Stimulated activated memory B cell treated with anti-CD40 and anti-IgM and Interleukin-4, amounts not matched to agents 10 μg/mL and 1 μg/mL and 100 μg/mL, for 72 hours (primary cell): ENCODE measurements around the gene AQP12B.
"Not testable (repeated sequence)": the region's sequence is repeated elsewhere in the genome, so short reads cannot be mapped to it uniquely, and the experiment has no call there.

Experiments used
- ATAC-seq: fragments of 150-1000 bp; cut with Tn5 transposase; 2 replicates; pipeline ENCODE4 v1.10.0; 2021
- H3K27ac Mint-ChIP-seq: one replicate; pipeline ENCODE4 v1.8.0; 2022; ENCODE audit warnings: mild to moderate bottlenecking, mixed read lengths
- H3K27me3 Mint-ChIP-seq: one replicate; pipeline ENCODE4 v1.8.0; 2022; ENCODE audit warnings: mixed read lengths
- H3K36me3 Mint-ChIP-seq: one replicate; pipeline ENCODE4 v1.8.0; 2022; ENCODE audit warnings: mixed read lengths
- H3K4me1 Mint-ChIP-seq: one replicate; pipeline ENCODE4 v1.8.0; 2022; ENCODE audit warnings: mixed read lengths
- H3K4me3 Mint-ChIP-seq: one replicate; pipeline ENCODE4 v1.8.0; 2022; ENCODE audit warnings: mild to moderate bottlenecking, moderate library complexity, mixed read lengths
- H3K9me3 Mint-ChIP-seq: one replicate; pipeline ENCODE4 v1.8.0; 2022; ENCODE audit warnings: mixed read lengths

Gene AQP12B

GRCh38 chr2:240683329-240683979 is 769 bp upstream of the AQP12B start:
- H3K9me3 Mint-ChIP-seq, H3K27ac Mint-ChIP-seq, H3K4me3 Mint-ChIP-seq, H3K36me3 Mint-ChIP-seq, H3K4me1 Mint-ChIP-seq: not testable (repeated sequence)
- peak; percentile 4 for ATAC-seq
- H3K27me3 Mint-ChIP-seq = peaks cover 17% of the 10 kb centered on the region

DNA sequence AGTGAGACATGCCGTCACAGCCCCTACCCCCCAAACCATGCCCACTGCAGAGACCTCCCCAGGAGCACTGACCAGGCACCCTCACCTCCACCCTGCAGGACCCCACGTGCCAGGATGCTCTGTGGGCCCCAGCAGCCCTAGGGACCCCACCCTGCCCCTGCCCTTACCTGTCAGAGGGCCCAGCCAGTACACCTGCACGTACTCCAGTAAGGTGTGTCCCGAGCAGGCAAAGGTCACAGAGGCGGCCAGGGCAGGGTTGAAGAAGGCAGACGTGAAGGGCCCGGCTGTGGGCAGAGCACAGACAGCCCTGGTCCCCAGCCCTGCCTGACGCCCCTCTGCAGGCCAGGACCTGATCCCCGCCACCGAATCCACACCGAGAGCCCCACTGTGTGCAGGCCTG is 2.5 kb downstream of the AQP12B start:
- not testable (repeated sequence) for H3K27ac Mint-ChIP-seq

DNA sequence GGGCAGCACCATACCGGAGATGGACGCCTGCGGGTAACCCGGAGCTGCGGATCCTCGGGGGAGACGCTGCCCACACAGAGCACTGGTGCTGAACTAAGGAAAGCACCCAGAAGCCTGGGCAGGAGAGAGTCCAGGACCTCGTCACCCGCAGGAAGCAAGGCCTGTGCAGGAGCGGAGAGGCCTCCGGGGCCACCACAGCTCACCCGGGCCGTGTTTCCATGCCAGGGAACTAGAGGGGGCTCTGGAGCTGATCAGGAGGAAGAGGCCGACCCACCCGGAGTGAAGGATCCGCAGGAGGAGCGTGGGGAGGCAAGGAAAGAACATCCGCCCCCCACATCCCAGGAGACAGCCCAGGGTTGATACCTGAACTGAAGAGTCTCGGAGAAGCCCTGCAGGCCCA is 3.8 kb downstream of the AQP12B start:
- not testable (repeated sequence) for H3K9me3 Mint-ChIP-seq, ATAC-seq, H3K4me3 Mint-ChIP-seq, H3K36me3 Mint-ChIP-seq, H3K27ac Mint-ChIP-seq, H3K4me1 Mint-ChIP-seq
- peaks cover 20% of the 10 kb centered on the region for H3K27me3 Mint-ChIP-seq

More for the DNA sequence above, 2.5 kb downstream of the AQP12B start:
- ATAC-seq = peak; percentile 3
- not testable (repeated sequence) for H3K36me3 Mint-ChIP-seq, H3K9me3 Mint-ChIP-seq, H3K4me1 Mint-ChIP-seq, H3K4me3 Mint-ChIP-seq
- H3K27me3 Mint-ChIP-seq = peaks cover 17% of the 10 kb centered on the region

DNA sequence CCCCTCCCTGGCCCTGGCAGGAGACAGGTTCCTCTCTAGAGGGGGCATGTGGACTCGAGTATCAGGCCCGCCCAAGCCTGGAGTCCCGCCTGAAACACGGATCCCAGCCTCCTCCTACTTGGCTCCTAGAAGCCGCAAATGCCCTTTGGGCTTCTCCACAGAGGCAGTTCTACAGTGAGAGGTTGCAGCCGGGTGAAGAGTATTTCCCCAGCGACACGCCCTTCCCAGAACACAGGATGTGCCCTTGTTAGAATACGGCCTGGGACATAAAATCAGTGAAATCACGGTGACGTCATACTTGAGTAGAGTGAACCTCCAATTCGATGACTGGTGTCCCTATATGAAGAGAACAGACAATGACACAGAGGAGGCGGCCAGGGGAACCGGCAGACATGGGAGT is 4.6 kb downstream of the AQP12B start:
- H3K4me3 Mint-ChIP-seq, H3K27ac Mint-ChIP-seq, H3K4me1 Mint-ChIP-seq, ATAC-seq, H3K9me3 Mint-ChIP-seq, H3K36me3 Mint-ChIP-seq: not testable (repeated sequence)
- H3K27me3 Mint-ChIP-seq = peaks cover 11% of the 10 kb centered on the region

- H3K27ac Mint-ChIP-seq, H3K4me1 Mint-ChIP-seq, H3K9me3 Mint-ChIP-seq, ATAC-seq, H3K4me3 Mint-ChIP-seq, H3K36me3 Mint-ChIP-seq: not testable (repeated sequence)
- H3K27me3 Mint-ChIP-seq = peaks cover 10% of the 10 kb centered on the region
Observed at GRCh38 chr2:240675345-240675744, 7.3 kb downstream of the AQP12B start.

DNA sequence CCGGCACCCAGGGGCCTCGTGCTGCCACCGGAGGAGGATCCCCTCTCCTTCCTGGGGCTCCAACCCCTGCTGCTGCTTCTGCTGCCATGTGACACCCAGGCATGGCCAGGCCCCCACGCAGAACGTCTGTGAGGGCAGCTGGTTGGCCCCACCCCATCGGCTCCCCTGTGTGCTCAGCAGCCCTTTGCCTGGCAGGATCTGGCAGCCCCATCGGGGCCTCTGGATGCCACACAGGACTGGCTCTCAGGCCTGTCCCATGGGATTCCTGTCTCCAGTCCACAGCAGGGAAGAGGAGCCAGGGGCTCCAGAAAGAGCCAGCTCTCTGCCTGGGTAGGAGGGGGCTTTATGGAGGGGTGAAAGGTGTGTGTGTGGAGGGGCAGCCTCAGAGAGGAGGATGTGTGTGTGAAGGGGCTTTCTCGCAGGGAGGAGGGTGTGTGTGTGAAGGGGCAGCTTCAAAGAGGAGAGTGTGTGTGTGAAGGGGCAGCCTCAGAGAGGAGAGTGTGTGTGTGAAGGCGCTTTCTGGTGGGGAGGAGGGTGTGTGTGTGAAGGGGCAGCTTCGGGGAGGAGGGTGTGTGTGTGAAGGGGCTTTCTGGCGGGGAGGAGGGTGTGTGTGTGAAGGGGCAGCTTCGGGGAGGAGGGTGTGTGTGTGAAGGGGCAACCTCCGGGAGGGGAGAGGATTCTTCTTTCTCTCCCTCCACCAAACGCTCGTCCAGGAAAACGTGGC is 8.1 kb downstream of the AQP12B start:
- not testable (repeated sequence) for H3K27ac Mint-ChIP-seq, ATAC-seq, H3K9me3 Mint-ChIP-seq, H3K4me1 Mint-ChIP-seq, H3K4me3 Mint-ChIP-seq, H3K36me3 Mint-ChIP-seq
- peaks cover 10% of the 10 kb centered on the region for H3K27me3 Mint-ChIP-seq

- Mint-ChIP-seq H3K27ac (no peak overlapping the region), H3K9me3 (no peaks in the 10 kb centered on the region), H3K4me1 (no peaks in the 10 kb centered on the region), H3K4me3 (no peak overlapping the region), H3K36me3 (no peaks in the 10 kb centered on the region), H3K27me3 (peaks cover 12% of the 10 kb centered on the region)
- ATAC-seq = no peak
Observed at GRCh38 chr2:240672701-240673190, 9.9 kb downstream of the AQP12B start.

DNA sequence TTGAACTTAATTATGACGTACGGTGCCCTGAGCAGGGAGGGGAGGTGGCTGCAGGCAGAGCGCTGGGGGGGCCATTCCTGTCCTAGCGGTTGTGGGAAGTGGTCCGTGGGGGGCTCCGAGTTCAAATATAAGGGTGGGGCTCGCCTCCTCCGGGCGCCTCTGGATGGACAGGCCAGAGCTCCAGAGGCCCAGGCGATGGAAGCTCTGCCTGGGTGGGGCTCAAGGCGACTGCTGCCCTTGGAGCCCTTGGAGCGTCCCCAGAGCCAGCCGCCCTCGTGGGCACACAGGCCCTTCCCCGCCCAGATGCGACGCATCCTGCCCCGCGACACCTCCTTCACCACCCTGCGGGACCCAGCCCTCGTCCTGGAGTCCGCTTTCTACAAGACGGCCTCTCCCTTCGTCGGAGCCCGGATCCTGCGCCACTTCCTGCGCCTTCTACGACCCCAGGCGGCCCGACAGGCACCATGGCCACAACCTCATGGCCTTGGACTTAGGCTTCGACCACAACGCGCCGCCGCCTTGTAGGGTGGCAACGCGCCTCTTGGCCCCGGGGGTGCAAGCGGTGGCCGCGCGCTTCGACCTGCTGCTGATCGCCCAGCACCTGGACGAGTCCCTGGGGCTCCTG is 10.5 kb downstream of the AQP12B start:
- Mint-ChIP-seq H3K9me3 (no peaks in the 10 kb centered on the region), H3K27me3 (peaks cover 18% of the 10 kb centered on the region), H3K27ac (no peak overlapping the region), H3K36me3 (no peaks in the 10 kb centered on the region), H3K4me1 (no peaks in the 10 kb centered on the region), H3K4me3 (no peak overlapping the region)
- ATAC-seq = no peak

- H3K4me1 Mint-ChIP-seq = no peaks in the 10 kb centered on the region
- no peaks in the 10 kb centered on the region for H3K36me3 Mint-ChIP-seq
- no peak overlapping the region for H3K27ac Mint-ChIP-seq
- H3K4me3 Mint-ChIP-seq = no peak overlapping the region
- ATAC-seq = no peak
- peaks cover 30% of the 10 kb centered on the region for H3K27me3 Mint-ChIP-seq
- H3K9me3 Mint-ChIP-seq = peaks cover 4% of the 10 kb centered on the region
Observed at GRCh38 chr2:240670950-240671349, 11.7 kb downstream of the AQP12B start.

- peaks cover 5% of the 10 kb centered on the region for H3K9me3 Mint-ChIP-seq
- no peak overlapping the region for H3K4me3 Mint-ChIP-seq
- H3K27ac Mint-ChIP-seq = no peak overlapping the region
- H3K4me1 Mint-ChIP-seq = no peaks in the 10 kb centered on the region
- peaks cover 34% of the 10 kb centered on the region for H3K27me3 Mint-ChIP-seq
- no peaks in the 10 kb centered on the region for H3K36me3 Mint-ChIP-seq
- ATAC-seq = no peak
Observed at GRCh38 chr2:240670402-240670801, 12.3 kb downstream of the AQP12B start.

DNA sequence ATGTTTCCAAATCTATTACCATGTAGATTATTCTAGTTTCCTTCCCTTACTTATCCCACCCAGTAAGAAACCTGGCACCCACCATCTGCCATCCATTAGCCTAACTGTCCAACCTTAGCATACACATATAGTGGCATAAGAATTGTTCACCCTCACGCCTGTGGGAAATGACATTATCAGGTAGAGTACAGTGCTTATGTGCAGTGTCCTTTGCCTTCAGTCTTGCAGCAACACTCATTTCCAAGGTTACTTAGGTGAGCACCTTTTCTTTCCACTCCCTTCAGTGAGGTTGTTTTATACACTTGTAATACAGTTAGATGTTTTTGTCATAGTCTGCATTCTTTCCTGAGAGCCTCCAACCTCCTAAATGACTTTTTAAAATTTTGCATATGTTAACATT is 18.1 kb downstream of the AQP12B start:
- Mint-ChIP-seq H3K36me3 (peaks cover 6% of the 10 kb centered on the region), H3K27me3 (peaks cover 58% of the 10 kb centered on the region)
- ATAC-seq = no peak

GRCh38 chr2:240663546-240664190 is 19.0 kb downstream of the AQP12B start:
- no peak overlapping the region for H3K27ac Mint-ChIP-seq
- H3K4me3 Mint-ChIP-seq = no peak overlapping the region
- H3K27me3 Mint-ChIP-seq = peaks cover 68% of the 10 kb centered on the region
- no peak for ATAC-seq
- peaks cover 6% of the 10 kb centered on the region for H3K36me3 Mint-ChIP-seq
- no peaks in the 10 kb centered on the region for H3K4me1 Mint-ChIP-seq
- peaks cover 12% of the 10 kb centered on the region for H3K9me3 Mint-ChIP-seq

More for the DNA sequence above, 18.1 kb downstream of the AQP12B start:
- Mint-ChIP-seq H3K9me3 (peaks cover 12% of the 10 kb centered on the region), H3K4me3 (no peak overlapping the region), H3K27ac (no peak overlapping the region), H3K4me1 (no peaks in the 10 kb centered on the region)

DNA sequence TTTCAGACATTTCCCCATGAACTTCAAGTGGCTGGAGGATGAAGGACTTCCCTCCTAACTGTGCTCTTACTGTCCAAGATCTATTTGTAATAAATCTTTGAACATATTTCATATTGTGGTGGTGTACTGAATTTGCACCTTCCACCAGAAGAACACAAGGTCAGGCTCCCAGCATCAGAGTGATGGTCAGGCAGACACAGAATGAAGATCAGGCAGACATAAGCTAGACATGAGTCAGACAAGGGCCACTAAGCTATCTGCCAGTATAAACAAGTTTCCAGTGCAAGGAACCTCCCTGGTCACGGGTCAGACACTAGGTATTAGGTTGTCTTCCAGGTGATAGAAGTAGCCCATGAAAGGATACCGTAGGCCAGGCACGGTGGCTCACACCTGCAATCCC is 20.0 kb downstream of the AQP12B start:
- no peak for ATAC-seq
- Mint-ChIP-seq H3K27ac (no peak overlapping the region), H3K27me3 (peaks cover 65% of the 10 kb centered on the region), H3K36me3 (peaks cover 6% of the 10 kb centered on the region), H3K4me1 (no peaks in the 10 kb centered on the region), H3K4me3 (no peak overlapping the region), H3K9me3 (peaks cover 12% of the 10 kb centered on the region)

- H3K9me3 Mint-ChIP-seq, H3K4me3 Mint-ChIP-seq, H3K36me3 Mint-ChIP-seq, ATAC-seq, H3K27ac Mint-ChIP-seq: not testable (repeated sequence)
- Mint-ChIP-seq H3K27me3 (peaks cover 43% of the 10 kb centered on the region), H3K4me1 (peaks cover 12% of the 10 kb centered on the region)
Observed at GRCh38 chr2:240659883-240660282, 22.8 kb downstream of the AQP12B start.
